GM18870 (cell line): Measurements from ENCODE around the gene SDHB.
"Not testable (repeated sequence)": the region's sequence is repeated elsewhere in the genome, so short reads cannot be mapped to it uniquely, and the experiment has no call there.

ENCODE experiments used
- ATAC-seq: cut with Tn5 transposase; IDR thresholded peaks from one replicate; pipeline ENCODE4 v1.9.1; 2021; ENCODE audit warnings: moderate library complexity; ENCODE audit not compliant: unreplicated experiment

The SDHB gene

DNA sequence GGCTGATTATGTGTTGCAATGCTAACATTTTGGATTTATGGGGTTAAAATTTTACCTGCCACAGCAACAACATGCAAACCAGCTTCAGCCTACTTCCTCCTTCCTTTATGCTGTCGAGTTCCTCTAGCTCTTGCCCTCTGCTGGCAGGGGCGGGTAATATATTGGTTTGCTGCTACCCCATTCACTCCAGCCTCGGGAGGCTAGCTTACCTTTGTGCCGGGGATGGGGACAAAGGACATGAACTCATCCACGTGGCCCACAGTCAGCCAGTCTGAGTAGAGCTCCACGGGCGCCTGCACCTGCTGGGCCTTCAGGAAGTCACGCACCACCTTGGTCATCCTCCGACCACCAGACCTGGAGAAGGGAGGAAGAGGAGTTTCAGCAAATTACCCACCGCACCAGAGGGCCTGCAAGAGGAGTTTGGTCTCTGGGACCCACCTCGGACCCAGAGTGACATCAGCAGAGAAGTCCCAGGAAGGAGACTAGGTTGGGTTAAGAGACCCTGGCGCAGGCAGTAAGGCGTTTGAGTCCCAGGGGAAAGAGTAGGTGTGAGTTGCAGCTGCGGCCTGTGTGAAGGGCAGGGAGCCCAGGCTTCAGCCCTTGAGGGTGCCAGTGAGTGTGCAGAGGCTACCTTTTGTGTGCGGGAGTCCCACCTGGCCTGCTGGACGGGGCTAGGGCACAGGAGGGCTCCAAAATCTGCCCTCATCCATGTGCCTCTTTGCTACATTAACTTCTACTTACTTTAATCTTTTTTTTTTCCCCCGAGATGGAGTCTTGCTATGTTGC lies 21.8 kb upstream of the SDHB start:
- no peak for ATAC-seq

DNA sequence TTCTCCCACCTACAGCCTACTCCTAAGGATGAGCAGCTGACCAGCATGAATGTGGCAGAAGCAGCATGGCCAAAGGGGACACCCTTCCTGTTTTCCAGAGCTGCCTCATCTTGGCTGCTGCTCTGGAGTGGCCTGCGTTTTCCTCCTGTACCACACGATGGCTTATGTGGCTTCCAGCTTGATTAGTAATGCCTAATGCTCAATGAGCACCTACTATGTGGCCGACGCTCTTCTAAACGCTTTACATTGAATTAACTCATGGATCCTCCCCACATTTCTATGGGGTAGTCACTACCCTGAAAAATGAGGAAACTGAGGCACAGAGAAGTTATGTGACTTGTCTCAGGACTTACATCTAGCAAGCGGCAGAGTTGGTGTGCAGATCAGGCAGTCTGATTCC lies 18.0 kb upstream of the SDHB start:
- no peak for ATAC-seq

DNA sequence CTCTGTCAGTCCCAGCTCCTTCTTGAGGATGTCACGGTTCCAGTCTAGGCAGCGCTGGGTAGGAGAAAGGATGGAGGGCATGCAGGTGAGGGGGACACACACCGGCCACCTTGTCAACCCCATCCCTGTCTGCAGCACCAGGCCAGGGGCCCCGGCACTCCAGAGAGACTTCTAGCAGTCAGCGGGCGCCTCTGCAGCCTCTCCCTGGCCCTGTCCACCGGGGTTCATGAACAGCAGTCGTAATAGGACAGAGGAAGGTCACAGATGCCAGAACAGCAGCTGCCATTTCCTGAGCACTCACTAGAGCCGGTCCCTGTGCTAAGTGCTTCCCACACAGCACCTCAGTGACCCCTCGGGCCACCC lies 16.3 kb upstream of the SDHB start:
- no peak for ATAC-seq

DNA sequence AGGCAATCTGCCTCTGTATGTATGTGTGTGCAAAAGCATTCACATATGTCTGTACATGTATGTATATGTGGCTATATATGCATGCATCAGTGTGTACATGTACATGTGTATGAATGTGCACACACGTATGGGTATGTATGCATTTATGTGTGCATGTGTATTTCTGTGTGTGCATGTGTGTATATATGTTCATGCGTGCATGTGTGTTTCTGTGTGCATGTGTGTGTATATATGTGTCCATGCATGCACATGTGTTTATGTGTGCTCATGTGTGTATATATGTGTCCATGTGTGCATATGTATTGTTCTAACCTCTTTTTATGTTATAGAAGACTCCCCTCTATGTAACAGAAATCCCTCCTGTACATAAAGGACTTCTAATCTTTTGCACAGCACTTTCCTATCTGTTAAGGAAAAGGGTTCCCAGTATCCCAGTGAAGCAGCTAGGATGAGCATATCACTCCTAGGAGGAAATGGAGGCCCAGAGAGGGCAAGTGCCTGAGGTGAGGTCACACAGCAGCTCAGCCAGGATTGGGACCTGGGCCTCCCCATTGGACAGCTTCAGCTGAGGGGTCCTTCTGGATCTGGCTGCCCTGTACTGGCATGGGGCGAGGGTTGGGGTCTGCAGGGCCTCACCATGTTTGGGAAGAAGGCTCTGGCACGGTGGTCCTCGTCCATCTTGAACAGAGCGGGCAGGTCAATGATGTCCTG lies 15.8 kb upstream of the SDHB start:
- no peak for ATAC-seq

DNA sequence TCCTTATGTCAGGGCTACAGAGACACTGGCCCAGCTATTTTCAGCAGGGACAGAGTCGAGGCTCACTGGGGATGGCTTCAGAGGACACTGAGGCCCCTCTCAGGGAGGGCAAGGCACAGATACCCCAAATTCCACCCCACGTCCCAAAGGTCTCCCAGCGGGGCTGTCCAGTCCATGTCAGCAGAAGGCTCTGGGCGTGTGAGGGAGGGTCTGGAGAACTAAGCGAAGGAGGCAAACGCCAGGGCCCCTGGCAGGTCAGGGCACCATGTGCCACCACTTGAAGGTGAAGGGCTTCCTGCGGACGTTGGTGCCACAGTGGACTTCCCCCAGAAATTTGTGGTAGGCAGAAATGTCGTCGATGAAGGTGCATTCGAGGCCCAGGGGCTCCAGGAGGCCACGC lies 15.0 kb upstream of the SDHB start:
- no peak for ATAC-seq

DNA sequence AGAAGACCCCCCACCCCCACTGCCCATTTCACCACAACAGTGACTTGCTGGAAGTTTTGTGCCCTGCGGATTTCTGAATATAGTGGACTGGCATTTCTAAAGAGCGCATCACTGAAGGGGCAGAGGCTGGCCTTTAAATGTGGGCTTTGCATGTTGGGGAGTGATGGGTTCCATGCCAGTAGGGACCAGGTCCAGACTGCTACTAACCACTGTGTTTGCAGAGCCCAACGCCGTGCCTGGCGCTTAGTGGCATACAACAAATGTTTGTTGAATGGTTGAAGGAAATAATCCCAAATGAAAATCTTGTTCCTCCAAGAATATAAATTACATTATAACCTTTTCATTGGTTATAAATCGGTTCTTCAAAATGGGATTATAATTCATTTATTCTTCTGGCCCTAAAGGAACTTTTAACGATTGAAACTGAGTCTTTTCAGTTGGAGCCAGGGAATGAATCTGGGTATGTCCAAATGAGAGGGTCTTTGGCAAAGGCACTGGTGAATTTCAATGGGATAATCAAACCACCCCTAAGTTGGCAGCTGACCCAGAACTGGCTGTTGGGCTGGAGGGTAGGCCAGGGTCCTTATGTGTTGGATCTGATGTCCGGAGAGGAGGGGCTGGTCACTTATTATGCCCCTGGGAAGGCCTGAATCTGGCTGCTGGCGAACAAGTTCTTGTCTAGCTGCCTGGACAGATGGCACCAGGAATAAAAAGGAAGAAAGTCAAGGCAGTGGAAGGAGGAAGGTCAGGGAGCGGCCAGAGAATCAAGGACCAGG lies 13.8 kb upstream of the SDHB start:
- ATAC-seq, result no peak

DNA sequence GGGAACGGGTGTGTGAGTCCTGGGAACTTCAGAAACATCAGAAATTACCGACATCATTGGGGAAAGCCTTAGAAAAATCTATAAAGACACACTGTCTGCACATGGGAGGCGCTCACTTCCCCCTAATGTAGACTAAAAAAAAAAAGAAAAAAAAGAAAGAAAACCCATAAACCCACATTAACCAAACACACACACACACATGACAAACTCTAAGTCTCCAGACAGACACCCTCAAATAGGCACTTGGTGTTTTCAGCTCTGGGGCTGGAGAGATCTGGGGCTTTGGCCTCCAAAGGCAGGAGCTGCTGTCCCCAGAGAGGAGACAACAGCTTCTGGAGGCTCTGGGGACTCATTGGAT lies 13.2 kb upstream of the SDHB start:
- ATAC-seq, result no peak

DNA sequence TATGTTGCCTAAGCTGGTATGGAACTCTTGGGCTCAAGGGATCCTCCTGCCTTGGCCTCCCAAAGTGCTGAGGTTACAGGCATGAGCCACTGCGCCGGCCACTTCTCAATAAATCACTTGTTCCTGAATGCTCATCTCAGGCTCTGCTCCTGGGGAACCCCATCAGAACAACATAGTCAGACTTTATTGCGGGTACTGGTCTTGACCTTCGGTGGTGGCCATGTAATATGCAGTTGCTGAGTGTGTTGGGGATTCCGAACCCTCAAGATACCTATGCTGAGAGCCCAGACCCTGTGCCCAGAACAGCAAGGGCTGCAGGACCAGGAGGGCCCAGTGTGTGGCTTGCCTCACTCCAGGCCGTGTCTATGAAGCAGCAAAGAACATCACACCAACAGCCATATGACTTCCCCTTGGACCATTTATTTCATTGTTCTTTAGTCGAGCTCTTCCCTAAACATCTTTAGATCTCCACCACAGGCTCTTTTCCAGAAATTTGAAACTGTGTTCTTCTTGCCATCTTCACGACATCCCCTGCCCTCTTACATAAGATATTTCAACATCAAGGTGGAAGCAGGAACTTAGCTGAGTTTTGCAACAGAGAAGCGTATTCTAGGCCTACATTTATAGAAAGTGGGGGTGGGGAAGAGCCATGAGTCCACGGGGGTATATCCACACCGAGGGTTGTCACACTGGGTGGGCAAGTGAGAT lies 12.7 kb upstream of the SDHB start:
- ATAC-seq, result no peak

DNA sequence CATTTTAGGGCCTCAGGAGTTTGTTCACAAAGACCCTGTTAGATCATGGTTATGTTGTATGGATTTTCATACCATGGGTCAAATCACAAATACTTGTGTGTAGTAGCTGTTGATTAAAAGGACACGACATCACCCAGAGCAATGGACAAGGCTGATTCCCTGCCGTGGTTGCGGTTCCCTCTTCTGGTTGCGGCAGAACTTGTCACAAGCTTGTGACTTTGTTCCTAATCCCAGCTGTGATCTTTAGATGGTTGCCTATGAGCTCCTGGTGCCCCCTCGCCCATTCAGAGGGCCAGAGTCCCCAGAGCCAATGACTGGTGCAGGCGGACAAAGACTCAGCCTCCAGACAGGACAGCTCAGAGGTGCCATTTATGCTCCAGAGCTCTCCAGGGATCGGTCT lies 11.8 kb upstream of the SDHB start:
- ATAC-seq, result no peak

DNA sequence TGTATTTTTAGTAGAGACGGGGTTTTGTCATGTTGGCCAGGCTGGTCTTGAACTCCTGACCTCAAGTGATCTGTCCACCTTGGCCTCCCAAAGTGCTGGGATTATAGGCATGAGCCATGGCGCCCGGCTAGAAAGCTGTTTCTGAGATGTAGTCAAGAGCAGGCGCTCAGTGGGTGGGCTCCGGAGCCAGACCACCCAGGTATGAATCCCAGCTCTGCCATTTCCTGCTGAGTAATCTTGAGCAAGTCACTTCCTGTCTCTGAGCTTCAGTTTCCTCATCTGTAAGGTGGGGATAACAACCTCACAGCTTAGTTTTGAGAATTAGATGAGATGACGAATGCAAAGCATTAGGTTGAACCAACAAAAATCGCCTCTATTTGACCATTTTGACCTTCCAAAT lies 8.9 kb upstream of the SDHB start:
- not testable (repeated sequence) for ATAC-seq

DNA sequence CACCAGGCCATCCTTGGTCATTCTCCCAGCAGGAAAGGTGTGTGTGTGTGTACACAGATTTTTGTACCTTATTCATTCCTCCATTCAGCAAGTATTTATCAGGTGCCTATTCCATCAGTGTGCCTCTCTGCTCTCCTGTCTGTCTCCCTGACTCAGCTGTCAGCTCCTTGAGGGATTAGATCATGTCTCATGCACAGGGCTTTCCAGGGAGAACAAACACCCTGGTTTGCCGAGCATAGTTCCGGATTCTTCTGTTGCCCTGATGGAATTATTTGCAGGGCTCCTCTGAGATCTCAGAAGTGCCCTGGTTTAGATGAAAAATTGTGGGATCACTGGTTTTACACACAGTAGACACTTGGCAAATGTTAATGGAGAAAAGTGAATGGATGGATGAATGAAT lies 8.1 kb upstream of the SDHB start:
- no peak for ATAC-seq

DNA sequence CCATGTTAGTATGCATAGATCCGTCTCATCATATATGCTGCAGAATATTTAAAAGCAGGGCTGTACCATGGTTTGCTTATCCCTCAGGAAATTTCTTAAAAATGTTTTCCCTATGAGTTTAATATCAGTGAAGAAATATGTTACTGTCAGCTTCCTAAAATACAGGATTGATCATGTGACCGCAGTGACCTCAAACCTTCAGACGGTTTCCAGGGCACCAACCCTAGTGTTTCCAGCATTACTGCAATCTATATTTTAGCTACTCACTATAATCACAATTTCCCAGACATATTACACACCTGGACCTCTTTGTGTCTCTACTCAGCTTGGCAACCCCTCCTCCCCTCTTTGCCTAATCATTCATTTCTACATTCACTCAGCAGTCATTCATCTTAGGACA lies 7.7 kb upstream of the SDHB start:
- ATAC-seq, result no peak

DNA sequence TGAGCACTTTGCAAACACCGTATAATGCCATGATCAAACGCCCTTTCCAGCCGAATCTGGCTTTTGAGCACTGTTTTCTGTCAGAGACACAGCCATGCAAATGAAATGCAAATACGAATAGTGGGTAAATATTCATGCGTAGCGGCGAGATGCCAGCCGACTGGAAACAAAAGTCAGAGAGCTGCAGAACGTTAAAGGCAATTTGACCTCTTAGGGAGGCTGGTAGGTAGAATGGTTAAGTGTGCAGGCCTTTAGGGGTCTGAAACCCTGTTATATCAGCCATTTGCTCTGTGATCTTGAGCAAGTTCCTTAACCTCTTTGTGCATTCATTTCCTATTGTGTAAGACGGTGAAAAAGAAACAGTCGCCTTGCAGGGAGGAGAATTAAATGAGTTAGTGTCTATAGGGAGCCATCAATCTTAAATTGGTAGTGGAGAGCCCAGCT lies 6.5 kb upstream of the SDHB start:
- ATAC-seq, result no peak

DNA sequence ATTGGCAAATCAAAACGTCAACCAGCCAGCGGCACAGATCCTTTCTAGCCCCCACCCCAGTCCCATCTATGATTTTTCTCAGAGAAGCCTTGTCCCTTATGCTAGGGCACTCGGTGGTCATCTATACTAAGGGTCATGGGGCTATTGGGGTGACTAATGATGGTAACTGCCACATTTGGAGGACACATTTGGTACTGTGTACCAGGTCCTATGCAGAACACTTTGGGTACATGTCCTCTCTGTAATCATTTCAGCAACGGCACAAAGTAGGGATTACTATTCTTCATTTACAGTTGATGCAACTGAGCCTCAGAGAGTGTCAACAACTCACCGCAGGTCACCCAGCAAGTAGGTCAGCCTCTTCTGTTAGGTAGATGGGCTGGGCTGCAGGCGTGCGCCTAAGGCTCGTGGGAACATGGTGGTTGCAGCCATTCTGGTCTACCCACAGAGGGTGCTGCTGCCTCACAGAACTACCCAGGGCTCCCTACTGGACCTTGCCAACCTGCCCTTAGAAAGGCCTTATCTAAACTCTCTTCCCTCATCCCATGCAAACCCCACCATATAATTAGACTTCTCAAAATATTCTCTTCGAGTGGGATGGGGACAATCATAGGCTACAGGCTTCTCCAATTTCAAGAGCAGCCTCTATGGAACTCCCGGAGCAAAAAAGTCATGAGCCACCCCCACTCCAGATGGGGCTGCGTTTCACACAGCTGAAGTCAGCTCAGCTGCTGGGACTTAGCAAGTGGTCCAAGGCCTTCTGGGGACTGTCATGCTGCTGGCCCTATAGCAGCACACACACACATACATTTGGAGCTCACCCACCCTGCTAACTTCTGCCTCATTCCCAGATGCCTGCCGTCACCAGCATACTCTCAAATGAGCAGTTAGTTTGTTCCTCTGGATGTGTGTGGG lies 5.8 kb upstream of the SDHB start:
- no peak for ATAC-seq

DNA sequence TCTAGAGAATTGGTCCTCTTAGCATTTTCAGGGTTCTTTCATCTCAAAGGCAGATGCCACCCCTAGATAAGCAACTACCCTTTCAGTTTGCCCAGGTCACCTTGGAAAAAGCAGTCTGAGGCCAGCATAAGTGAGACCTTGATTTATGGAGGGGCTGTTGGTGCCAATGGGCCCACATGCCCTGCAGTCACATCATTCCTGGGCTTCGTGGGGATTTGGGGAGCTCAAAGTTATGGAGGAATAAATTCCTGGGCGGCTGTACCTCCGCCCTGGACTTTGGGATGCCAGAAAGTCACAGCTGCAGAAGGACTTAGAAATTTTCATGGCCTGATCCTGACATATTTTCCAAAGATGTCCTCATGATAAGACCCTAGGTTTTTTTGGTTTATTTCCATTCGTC lies 2.7 kb upstream of the SDHB start:
- no peak for ATAC-seq

DNA sequence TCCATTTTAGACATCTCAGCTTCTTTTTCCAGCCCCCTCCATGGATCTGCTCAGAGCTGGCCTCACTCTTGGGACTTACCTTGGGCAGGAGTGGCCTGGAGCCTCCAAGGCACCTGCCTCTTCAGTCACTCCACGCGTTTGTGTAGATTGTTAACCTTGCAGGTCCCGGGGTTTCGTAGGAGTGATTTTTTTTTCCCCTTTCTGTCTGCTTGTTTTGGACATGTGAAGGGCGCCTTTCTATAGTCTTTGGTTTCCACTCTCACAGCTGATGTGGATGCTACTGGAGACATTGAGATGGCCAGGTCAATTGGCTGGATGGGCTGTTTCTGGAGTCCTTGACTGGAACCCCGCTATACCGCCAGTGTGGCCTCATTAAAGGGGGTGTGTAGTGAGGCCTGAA lies 2.0 kb upstream of the SDHB start:
- ATAC-seq, result no peak

DNA sequence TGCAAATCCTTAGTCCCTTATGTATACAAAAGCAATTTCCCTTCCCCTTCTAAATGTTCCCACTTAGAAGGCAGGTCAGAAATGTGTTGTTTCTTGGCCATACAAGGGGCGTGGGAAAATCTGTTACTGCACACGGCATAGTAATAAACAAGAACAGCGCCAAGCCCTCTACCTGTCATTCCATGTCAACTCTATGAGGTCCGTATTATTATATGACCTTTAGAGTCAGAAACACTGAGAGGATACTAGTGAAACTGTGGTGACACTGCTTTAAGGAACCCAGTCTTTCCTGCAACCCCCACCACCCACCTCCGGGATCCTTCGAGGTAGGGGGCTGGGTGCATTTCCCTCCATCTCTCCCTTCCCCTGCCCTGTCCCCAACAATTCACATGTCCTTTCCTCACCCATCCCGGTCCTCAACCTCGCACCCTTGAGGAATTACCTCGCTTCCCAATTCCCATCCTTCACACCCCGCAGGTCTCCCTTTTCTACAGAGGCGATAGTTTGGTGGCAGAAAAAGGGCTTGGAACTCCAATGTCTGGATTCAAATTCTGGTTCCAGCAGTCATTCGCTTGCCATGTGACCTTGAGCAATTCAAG lies 647 bp downstream of the SDHB start:
- no peak for ATAC-seq

DNA sequence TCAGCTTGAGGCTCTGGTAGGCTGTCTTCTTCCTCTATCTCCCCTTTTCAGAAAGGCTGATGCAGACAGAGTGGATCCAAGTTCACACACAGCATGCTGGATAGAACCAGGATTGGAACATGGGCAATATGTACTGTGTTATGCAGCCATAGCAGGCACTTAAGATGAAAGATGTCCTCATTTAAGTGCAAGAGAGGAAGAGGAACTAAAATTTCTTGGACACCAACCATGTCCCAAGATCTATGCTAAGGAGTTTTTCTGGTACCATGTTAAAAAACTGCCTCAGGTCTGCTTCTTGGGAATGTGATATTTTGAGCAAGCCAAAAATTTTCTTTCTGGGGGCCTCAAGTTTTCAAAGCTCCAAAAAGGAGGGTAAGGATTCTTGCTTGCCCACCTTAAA lies 1.2 kb downstream of the SDHB start:
- ATAC-seq, result no peak

DNA sequence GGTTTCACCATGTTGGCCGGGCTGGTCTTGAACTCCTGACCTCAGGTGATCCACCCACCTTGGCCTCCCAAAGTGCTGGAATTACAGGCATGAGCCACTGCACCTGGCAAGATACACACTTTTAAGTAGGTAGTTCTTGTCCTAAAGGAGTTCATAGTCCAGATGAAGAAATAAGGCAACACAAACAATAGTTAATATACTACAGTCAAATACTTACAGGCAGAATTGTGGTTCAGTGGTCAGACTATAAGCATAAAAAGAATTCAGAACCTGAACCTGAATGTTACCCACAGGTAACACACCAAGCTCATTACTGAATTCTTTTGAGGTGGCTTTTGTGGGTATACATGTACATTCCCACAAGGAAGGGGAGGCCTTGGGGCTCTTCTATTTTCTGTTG lies 1.8 kb downstream of the SDHB start:
- no peak for ATAC-seq

DNA sequence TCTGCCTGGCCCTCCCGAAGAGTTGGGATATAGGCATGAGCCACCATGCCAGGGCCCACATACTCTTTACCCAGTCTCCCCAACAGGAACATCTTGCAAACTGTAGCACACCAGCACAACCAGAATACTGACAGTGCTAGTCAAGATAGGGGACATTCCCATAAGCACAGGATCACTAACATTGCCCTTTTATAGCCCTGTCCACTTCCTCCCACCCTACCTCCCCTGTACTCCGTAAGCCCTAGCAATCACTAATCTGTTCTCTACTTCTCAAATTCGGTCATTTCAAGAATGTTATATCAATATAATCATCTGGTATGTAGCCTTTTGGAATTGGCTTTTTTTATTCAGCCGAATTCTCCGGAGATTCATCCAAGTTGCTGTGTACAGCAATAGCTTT lies 5.9 kb downstream of the SDHB start:
- no peak for ATAC-seq
